ENCODE results near the gene NFIB.

- TF ChIP-seq CTCF (IDR thresholded peaks at IDR 0.05; ENCODE audit: poor library complexity) (no peak), EZH2 (IDR thresholded peaks at IDR 0.05; ENCODE audit: borderline replicate concordance) (no peak), EZH2phosphoT487 (IDR thresholded peaks at IDR 0.05; ENCODE audit: low read depth, severe bottlenecking, unreplicated experiment) (no peak)
Observed at GRCh38 chr9:14214065-14214684, 99.8 kb downstream of the NFIB start.

All from hepatocyte (in vitro differentiated cells).